Breast epithelium (tissue), 4 donors: ENCODE measurements around the gene HOMER1. TPM values are rescaled to one million over a fixed set of nuclear protein-coding genes. Genes with fewer than 3 reads are reported as not detected.

Source experiments
- DNase-seq, 2 donors: peaks; one replicate each; pipeline ENCODE4 v3.0.0-alpha.2; 2019; ENCODE audit warnings: low spot score in 2 of 2
- H3K27ac ChIP-seq, 2 donors: fragments of 200-600 bp; sonication (generic) in 1 of 2; one replicate each; pipeline ENCODE4 v1.5.1; 2016 to 2019; ENCODE audit warnings: mild to moderate bottlenecking in 1 of 2
- H3K27me3 ChIP-seq, 2 donors: fragments of 200-600 bp; sonication (generic) in 1 of 2; one replicate each; pipeline versions ENCODE4 v1.5.1 to v1.6.0; 2017 to 2019; ENCODE audit warnings: control low read depth in 1 of 2, mild to moderate bottlenecking in 1 of 2
- H3K36me3 ChIP-seq: fragments of 200-600 bp; one replicate; pipeline ENCODE4 v1.5.1; 2019
- H3K4me1 ChIP-seq, 2 donors: fragments of 200-600 bp; sonication (generic); one replicate each; pipeline ENCODE4 v1.5.1; 2016 to 2019; ENCODE audit warnings: control low read depth in 1 of 2
- H3K4me3 ChIP-seq, 3 donors: fragments of 200-600 bp; sonication (generic); 1 replicate in 2 of 3; 2 replicates in 1 of 3; pipeline ENCODE4 v1.5.1; 2016 to 2019; ENCODE audit warnings: mild to moderate bottlenecking in 3 of 3, moderate library complexity in 2 of 3
- H3K9me3 ChIP-seq, 2 donors: fragments of 200-600 bp; sonication (generic) in 1 of 2; one replicate each; pipeline ENCODE4 v1.5.1; 2016 to 2019; ENCODE audit warnings: control low read depth in 1 of 2
- CTCF ChIP-seq, 3 donors: fragments of 450-650 bp; IDR thresholded peaks; one replicate each; pipeline ENCODE4 v1.5.1; 2016 to 2017; ENCODE audit warnings: antibody characterized with exemption in 3 of 3, mild to moderate bottlenecking in 3 of 3, moderate library complexity in 3 of 3
- POLR2A ChIP-seq: fragments of 450-650 bp; IDR thresholded peaks from one replicate; pipeline ENCODE4 v1.6.1; 2016; ENCODE audit warnings: antibody characterized with exemption, mild to moderate bottlenecking, moderate library complexity
- POLR2AphosphoS5 ChIP-seq, 3 donors: sonication (generic); formaldehyde crosslinking; IDR thresholded peaks; one replicate each; pipeline ENCODE4 v1.6.1; 2017; ENCODE audit warnings: antibody characterized with exemption in 3 of 3
- intact Hi-C: fragments of 100-400 bp; cut with DNase I; formaldehyde crosslinking; loops from one replicate; pipeline ENCODE4 v1.15.1; 2023; ENCODE audit warnings: low total_unique reads
- total RNA-seq, 3 donors: library from RNA; depleted of rRNA; stranded (reverse); fragments of >200 nt; gene quantifications; one replicate each; pipeline ENCODE4 v1.1.0, GENCODE V29; 2016

Gene HOMER1
- total RNA-seq, 3 donors from 2014 or later, result 3.2 to 26.2 (median 18.7) TPM

- H3K9me3 ChIP-seq, result no peaks in the 10 kb centered on the region
- DNase-seq, result no peak
- no peak overlapping the region for H3K4me3 ChIP-seq
- no peak overlapping the region for H3K27ac ChIP-seq
- intact Hi-C loops, result no loop called here
- H3K27me3 ChIP-seq, result no peaks in the 10 kb centered on the region
- no peaks in the 10 kb centered on the region for H3K4me1 ChIP-seq
- TF ChIP-seq POLR2A (no peak), CTCF (IDR thresholded peaks at IDR 0.05) (no peak), POLR2AphosphoS5 (IDR thresholded peaks at IDR 0.05) (no peak)
- no peaks in the 10 kb centered on the region for H3K36me3 ChIP-seq
These were observed 77.7 kb downstream of the HOMER1 start for GRCh38 chr5:79436224-79436623.

- no peaks in the 10 kb centered on the region for H3K27me3 ChIP-seq
- intact Hi-C loops, result no loop called here
- no peaks in the 10 kb centered on the region for H3K36me3 ChIP-seq
- no peak overlapping the region for H3K4me3 ChIP-seq
- DNase-seq, result no peak
- H3K4me1 ChIP-seq, result no peaks in the 10 kb centered on the region
- H3K27ac ChIP-seq, result no peak overlapping the region
- H3K9me3 ChIP-seq, result no peaks in the 10 kb centered on the region
- no peak for TF ChIP-seq POLR2A
- TF ChIP-seq CTCF (IDR thresholded peaks at IDR 0.05), result no peak
- no peak for TF ChIP-seq POLR2AphosphoS5 (IDR thresholded peaks at IDR 0.05)
These were observed 83.7 kb downstream of the HOMER1 start for GRCh38 chr5:79430196-79430595.

DNA sequence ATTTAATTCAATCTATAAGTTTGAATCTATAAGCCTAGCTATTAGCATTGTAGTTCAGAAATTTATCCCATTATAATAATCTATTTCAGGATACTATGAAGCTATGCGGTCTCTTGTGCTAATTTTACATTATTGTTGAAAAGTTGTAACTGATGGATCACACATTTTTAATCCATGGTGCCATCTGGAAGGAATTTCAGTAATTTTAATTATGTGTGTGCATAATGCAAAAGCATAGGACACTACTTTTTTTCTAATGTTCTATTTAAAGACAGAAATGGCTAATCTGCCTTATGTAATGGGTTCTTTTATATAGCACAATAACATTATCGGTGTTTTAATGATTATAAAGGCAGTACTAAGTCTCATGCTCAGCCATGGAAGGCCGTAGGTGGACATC is 90.6 kb downstream of the HOMER1 start:
- intact Hi-C loops, result no loop called here
- Histone ChIP-seq H3K27me3 (no peaks in the 10 kb centered on the region), H3K9me3 (no peaks in the 10 kb centered on the region), H3K27ac (no peak overlapping the region), H3K4me1 (no peaks in the 10 kb centered on the region), H3K36me3 (no peaks in the 10 kb centered on the region), H3K4me3 (no peak overlapping the region)
- no peak for TF ChIP-seq POLR2AphosphoS5 (IDR thresholded peaks at IDR 0.05)
- no peak for DNase-seq

- Histone ChIP-seq H3K4me1 (no peaks in the 10 kb centered on the region), H3K9me3 (no peaks in the 10 kb centered on the region), H3K4me3 (no peak overlapping the region), H3K36me3 (no peaks in the 10 kb centered on the region), H3K27me3 (no peaks in the 10 kb centered on the region), H3K27ac (no peak overlapping the region)
- DNase-seq, result no peak
- TF ChIP-seq CTCF (IDR thresholded peaks at IDR 0.05), result no peak
- no peak for TF ChIP-seq POLR2A
- TF ChIP-seq POLR2AphosphoS5 (IDR thresholded peaks at IDR 0.05), result no peak
- intact Hi-C loops, result no loop called here
These were observed 93.7 kb downstream of the HOMER1 start for GRCh38 chr5:79420248-79420647.

- Histone ChIP-seq H3K9me3 (no peaks in the 10 kb centered on the region), H3K36me3 (no peaks in the 10 kb centered on the region), H3K27ac (no peak overlapping the region), H3K4me3 (no peak overlapping the region), H3K27me3 (no peaks in the 10 kb centered on the region), H3K4me1 (no peaks in the 10 kb centered on the region)
- no peak for DNase-seq
- TF ChIP-seq POLR2AphosphoS5 (IDR thresholded peaks at IDR 0.05) (no peak), POLR2A (no peak), CTCF (IDR thresholded peaks at IDR 0.05) (no peak)
- intact Hi-C loops, result no loop called here
These were observed 95.7 kb downstream of the HOMER1 start for GRCh38 chr5:79418276-79418675.

GRCh38 chr5:79417495-79417894 is 96.4 kb downstream of the HOMER1 start:
- no peak overlapping the region for H3K27ac ChIP-seq
- H3K36me3 ChIP-seq, result no peaks in the 10 kb centered on the region
- no peaks in the 10 kb centered on the region for H3K9me3 ChIP-seq
- no peak for TF ChIP-seq CTCF (IDR thresholded peaks at IDR 0.05)
- TF ChIP-seq POLR2A, result no peak
- TF ChIP-seq POLR2AphosphoS5 (IDR thresholded peaks at IDR 0.05), result no peak
- no peaks in the 10 kb centered on the region for H3K27me3 ChIP-seq
- intact Hi-C loops, result no loop called here
- no peak overlapping the region for H3K4me3 ChIP-seq
- DNase-seq, result no peak
- no peaks in the 10 kb centered on the region for H3K4me1 ChIP-seq
